Ectodermal cell (in vitro differentiated cells): Measurements from ENCODE around the gene DYNC1H1. TPM values are rescaled to one million over a fixed set of nuclear protein-coding genes. Genes with fewer than 3 reads are reported as not detected.
A peak's percentile ranks its signal among the peaks of the same experiment; 100 is the strongest.

Experiments used
- H3K27ac ChIP-seq: 2 replicates; pipeline ENCODE4 v1.7.0; 2013; ENCODE audit warnings: mild to moderate bottlenecking, low read depth, low read length; ENCODE audit not compliant: insufficient read depth, poor library complexity, severe bottlenecking
- H3K27me3 ChIP-seq: 2 replicates; pipeline ENCODE4 v1.7.0; 2013; ENCODE audit warnings: mild to moderate bottlenecking, low read length; ENCODE audit not compliant: insufficient read depth, control insufficient read depth, poor library complexity, severe bottlenecking
- H3K36me3 ChIP-seq: one replicate; pipeline ENCODE4 v1.7.0; 2013; ENCODE audit warnings: low read length; ENCODE audit not compliant: control insufficient read depth, insufficient read depth
- H3K4me1 ChIP-seq: one replicate; pipeline ENCODE4 v1.7.0; 2013; ENCODE audit warnings: low read length; ENCODE audit not compliant: control insufficient read depth, insufficient read depth
- H3K4me3 ChIP-seq: 2 replicates; pipeline ENCODE4 v1.7.0; 2013; ENCODE audit warnings: low read depth, low read length, control low read depth; ENCODE audit not compliant: insufficient read depth
- H3K9me3 ChIP-seq: 2 replicates; pipeline ENCODE4 v1.7.0; 2013; ENCODE audit warnings: mild to moderate bottlenecking, low read length, moderate library complexity; ENCODE audit not compliant: control insufficient read depth
- WGBS, 2 experiments: methylation state at CpG; one replicate each; pipeline ENCODE4 v1.1.7; 2013; ENCODE audit warnings: missing lambda C conversion rate in 2 of 2; 5-methylcytosine and 5-hydroxymethylcytosine counted together
- polyA plus RNA-seq, 4 experiments: library from polyadenylated mRNA; stranded (reverse); fragments of 50-300 nt; gene quantifications; one replicate each; pipeline ENCODE4 v1.2.3, GENCODE V29; 2013

Gene DYNC1H1
- polyA plus RNA-seq (2013, experiment 1 of 4), result 207 TPM
- polyA plus RNA-seq (2013, experiment 2 of 4), result 256 TPM
- polyA plus RNA-seq (2013, experiment 3 of 4), result 201 TPM
- polyA plus RNA-seq (2013, experiment 4 of 4), result 245 TPM

DNA sequence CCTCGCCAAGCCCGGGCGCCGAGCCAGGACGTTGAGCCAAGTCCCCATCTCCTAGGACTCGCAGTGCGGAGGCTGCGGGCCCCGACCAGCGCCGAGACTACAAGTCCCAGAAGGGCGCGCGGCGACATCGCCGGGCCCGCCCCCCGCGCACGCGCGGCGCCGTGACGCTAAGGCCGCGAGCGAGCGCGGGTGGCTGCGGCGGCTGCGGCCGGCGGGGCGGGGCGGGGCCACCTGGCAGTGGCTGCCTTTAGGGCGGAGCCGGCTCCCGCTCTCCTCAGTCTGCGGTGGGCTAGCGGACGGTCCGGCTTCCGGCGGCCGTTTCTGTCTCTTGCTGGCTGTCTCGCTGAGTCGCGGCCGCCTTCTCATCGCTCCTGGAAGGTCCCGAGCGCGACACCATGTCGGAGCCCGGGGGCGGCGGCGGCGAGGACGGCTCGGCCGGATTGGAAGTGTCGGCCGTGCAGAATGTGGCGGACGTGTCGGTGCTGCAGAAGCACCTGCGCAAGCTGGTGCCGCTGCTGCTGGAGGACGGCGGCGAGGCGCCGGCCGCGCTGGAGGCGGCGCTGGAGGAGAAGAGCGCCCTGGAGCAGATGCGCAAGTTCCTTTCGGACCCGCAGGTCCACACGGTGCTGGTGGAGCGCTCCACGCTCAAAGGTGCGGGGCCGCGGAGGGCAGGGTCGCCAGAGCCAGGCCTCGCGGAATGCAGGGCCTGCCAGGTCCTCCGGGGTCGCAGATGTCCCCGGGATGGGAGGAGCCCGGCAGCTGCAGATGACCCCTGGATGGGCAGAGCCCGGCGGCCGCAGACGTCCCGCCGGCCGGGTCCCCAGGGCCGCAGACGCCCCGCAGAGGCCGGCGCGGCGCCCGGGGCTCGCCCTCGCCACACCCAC, at the start of gene DYNC1H1:
DYNC1H1 (plus strand) TSS at position 277 of the 884 bp plus-strand sequence; CDS start at position 396, 119 bp downstream.
- peaks cover 20% of the 10 kb centered on the region for H3K27me3 ChIP-seq
- peak within 1 kb of the TSS; percentile 100 for H3K4me3 ChIP-seq
- whole genome bisulfite sequencing, 2 experiments, result 0 to 1% methylated on average over 115 of the region's 115 CpGs
- peak within 1 kb of the TSS; percentile 86 for H3K27ac ChIP-seq
- H3K36me3 ChIP-seq, result no peaks in the 10 kb centered on the region
- peaks cover 10% of the 10 kb centered on the region for H3K4me1 ChIP-seq
- no peaks in the 10 kb centered on the region for H3K9me3 ChIP-seq

DNA sequence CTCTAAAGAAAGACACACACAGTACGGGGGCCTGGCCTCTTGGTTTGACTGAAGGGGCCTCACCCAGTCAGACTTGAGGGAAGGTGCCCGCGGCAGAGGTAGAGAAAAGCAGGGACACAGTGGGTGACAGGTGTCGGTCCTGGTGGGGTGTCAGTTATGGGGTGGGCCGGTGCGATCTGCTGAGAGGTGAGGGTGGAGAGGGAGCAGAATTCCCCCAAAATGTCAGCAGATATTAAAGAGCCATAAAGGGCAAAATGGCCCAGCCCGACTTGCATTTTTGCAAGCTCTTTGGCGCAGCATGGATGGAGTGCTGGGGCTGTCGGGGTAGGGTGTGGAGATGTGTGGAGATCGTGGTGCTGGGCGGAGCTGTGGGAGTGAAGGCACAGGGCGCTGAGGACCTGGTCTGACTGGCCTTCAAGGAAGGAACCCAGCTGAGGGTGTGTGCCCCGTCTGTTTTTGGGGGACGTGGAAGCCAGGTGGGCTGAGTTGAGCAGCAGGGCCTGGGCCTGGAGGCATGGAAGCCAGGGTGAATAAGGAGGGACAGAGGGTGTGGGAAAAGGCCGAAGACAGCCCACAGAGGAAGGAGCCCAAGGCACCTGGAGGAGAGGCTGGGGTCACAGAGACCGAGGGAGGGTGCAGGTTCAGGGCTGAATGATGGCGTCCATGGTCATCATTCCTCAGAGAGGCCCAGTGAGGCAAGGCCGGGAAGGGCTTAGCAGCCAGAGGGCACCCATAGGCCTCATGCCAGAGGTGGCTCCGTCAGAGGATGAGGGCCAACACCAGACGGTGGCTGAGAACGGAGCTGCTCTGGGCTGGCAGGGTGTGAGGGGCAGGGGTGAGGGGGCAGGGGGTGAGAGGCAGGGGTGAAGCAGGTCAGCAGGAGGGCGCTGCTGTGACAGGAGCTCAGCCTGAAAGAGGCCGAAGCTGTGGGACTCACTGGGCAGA, 48.2 kb upstream of the DYNC1H1 start:
- no peaks in the 10 kb centered on the region for H3K27me3 ChIP-seq
- no peak overlapping the region for H3K4me3 ChIP-seq
- H3K9me3 ChIP-seq, result no peaks in the 10 kb centered on the region
- H3K27ac ChIP-seq, result no peak overlapping the region
- H3K4me1 ChIP-seq, result peaks cover 26% of the 10 kb centered on the region
- peaks cover 5% of the 10 kb centered on the region for H3K36me3 ChIP-seq
- 95 to 96% methylated on average over 23 of the region's 23 CpGs for WGBS, 2 experiments

DNA sequence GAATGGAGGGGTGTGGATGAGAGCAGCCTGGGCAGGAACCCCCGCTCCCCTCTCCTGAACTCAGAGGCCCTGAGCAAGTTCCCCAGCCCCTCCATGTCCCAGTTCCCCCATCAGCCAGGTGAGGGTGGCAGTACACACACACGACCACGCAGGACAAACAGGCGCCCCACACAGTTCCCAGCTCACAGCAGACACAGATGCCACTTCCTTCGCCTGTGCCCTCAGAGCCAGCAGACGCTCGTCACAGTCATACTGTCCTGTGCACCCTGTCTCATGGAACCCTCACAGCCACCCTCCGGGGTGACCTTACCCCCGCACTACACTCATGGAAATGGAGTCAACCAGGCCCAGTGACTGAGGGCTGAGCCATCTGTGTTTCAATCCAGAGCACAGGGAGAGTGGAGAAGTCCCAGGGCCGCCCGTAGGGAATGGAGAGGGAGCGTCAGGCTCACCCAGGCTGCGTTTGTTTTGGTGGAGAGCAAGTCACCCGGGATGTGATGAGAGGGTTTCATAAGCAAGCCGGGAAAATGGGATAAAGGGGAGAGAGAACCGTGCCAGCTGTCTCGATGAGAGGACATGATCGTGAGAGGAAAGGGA, 47.5 kb upstream of the DYNC1H1 start:
- H3K27ac ChIP-seq, result peak overlapping the region; percentile 84
- 82 to 84% methylated on average over 18 of the region's 18 CpGs for WGBS, 2 experiments
- no peak overlapping the region for H3K4me3 ChIP-seq
- no peaks in the 10 kb centered on the region for H3K27me3 ChIP-seq
- peaks cover 5% of the 10 kb centered on the region for H3K36me3 ChIP-seq
- no peaks in the 10 kb centered on the region for H3K9me3 ChIP-seq
- H3K4me1 ChIP-seq, result peaks cover 26% of the 10 kb centered on the region

DNA sequence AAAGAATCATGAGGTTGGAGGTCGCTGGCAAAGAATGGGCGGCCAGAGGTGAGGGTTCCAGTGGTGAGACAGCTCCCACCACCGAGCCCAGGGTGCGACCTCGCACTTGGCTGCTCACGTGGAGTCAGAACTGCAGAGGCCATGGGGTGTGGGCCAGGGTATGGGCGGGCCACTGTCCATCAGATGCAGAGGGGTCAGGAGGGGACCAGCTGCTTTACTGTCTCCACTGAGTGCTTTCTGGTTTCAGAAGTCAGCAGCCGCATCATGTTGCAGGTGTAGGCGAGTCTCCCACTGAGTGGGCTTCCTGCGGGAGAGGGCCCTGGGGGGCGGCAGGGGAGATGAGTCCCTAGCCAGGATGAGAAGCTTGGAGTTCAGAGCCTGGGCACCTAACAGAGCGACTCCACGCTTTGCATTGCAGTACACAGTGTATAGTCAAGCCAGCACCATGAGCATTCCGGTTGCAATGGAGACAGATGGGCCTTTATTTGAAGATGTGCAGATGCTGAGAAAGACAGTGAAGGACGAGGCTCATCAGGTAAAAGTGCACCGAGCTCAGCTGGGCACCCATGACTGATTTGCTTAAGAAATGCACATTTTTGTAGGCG, 46.9 kb upstream of the DYNC1H1 start:
- WGBS, 2 experiments, result 41 to 43% methylated on average over 17 of the region's 17 CpGs
- Histone ChIP-seq H3K27me3 (no peaks in the 10 kb centered on the region), H3K27ac (peak overlapping the region; percentile 84), H3K9me3 (no peaks in the 10 kb centered on the region), H3K36me3 (peaks cover 5% of the 10 kb centered on the region), H3K4me1 (peaks cover 26% of the 10 kb centered on the region), H3K4me3 (no peak overlapping the region)

DNA sequence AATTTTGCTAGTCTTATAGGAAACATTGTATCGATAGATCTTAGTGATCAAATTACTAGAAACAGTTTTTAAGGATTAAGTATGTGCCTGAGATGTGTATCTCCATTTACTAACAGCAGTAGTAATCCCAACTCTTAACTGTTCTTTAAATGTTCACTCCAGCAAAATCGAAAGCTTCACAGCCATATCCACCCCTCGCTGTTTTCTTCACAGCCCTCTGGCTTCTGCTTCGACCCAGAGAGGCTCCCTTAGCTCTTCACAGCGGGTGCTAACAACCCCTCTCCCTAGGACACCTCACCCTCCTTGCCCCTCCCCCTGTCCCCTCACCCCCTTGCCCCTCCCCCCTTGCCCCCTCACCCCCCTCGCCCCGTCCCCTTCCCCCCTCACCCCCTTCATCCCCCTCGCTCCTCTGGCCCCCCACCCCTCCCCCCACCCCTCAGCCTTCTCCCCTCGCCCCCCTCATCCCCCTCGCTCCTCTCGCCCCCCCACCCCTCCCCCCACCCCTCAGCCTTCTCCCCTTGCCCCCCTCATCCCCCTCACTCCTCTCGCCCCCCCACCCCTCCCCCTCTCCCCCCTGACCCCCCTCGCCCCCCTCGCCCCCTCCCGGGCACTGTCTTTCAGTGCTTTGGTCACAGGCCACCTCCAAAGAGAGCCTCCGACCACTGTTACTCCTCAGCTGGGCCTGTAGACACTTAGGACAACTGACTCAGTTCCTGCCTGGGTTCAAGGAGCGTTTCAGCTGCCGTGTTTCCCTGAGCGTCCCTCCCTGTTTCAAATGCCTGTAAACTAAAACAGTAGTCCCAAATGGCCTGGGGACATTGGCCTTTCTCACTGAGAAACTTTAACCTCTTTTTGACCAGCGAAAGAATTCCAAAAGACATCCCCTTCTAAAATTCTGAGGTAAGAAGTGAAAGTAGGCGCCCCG, 46.0 kb upstream of the DYNC1H1 start:
- Histone ChIP-seq H3K4me3 (no peak overlapping the region), H3K27ac (peak overlapping the region; percentile 84), H3K4me1 (peaks cover 26% of the 10 kb centered on the region), H3K9me3 (no peaks in the 10 kb centered on the region), H3K36me3 (peaks cover 5% of the 10 kb centered on the region), H3K27me3 (no peaks in the 10 kb centered on the region)
- WGBS, 2 experiments, result 8 to 18% methylated on average over 11 to 15 of the region's 22 CpGs

DNA sequence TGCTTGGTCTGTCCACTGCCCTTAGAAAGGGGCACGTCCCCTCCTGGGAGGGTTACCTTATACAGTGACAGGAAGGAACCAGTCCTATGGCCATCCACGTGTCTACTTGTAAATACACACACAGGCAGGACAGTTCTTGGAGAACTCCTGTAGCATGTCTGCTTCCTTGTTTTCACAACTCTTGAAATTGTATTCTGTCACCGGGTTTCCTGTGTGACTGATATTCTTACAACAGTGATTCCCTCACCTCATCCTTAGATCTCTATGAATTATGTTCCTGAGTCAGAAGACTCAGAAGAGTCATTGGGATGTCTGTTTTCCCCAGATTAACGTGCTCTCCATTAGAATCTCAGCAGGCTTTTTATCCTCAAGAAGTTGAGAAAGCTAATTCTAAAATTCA, 44.1 kb upstream of the DYNC1H1 start:
- Histone ChIP-seq H3K36me3 (no peaks in the 10 kb centered on the region), H3K27me3 (no peaks in the 10 kb centered on the region), H3K27ac (no peak overlapping the region), H3K4me1 (peaks cover 26% of the 10 kb centered on the region), H3K9me3 (no peaks in the 10 kb centered on the region), H3K4me3 (no peak overlapping the region)
- 90 to 97% methylated on average over 4 of the region's 4 CpGs for WGBS, 2 experiments

DNA sequence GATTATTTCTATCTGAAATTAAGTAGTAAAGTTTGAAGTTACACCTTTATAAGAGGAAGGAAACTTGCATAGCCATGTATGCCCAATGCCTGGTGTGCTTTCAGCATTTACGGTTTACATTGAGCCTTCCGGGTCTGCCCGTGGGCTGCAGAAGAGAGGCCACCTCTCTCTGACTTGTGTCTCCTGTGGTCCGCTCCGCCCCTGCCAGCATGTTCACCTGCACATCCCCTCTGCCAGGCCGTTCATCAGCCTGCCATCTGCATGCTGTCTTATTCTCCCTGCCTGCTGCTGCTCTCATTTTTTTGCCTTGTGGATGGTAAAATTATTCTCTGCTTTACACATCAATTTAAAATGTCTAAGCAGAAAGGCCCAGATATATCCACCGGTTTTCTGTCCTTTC, 41.5 kb upstream of the DYNC1H1 start:
- Histone ChIP-seq H3K9me3 (no peaks in the 10 kb centered on the region), H3K36me3 (no peaks in the 10 kb centered on the region), H3K4me1 (peaks cover 8% of the 10 kb centered on the region), H3K27me3 (no peaks in the 10 kb centered on the region), H3K27ac (no peak overlapping the region), H3K4me3 (no peak overlapping the region)
- 80% methylated on average over 7 of the region's 7 CpGs for WGBS, 2 experiments

DNA sequence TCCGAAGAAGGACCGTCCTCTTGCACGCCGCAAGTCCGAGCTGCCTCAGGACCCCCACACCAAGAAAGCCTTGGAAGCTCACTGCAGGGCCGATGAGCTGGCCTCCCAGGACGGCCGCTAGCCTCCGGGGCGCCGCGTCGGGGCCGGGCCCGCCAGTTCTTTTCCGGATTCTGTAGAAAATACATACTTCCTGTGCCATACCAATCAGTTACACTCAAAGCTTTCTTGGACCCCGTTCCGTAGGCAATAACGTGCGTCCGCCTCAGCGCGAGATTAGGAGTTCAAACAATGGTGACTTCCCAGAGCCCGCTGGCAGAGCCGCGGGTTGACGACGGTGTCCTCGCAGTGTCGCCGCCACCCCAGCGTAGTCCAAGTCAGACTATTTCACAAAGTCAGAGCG, 39.2 kb upstream of the DYNC1H1 start:
- 96 to 97% methylated on average over 33 of the region's 33 CpGs for WGBS, 2 experiments
- Histone ChIP-seq H3K36me3 (no peaks in the 10 kb centered on the region), H3K9me3 (no peaks in the 10 kb centered on the region), H3K4me1 (no peaks in the 10 kb centered on the region), H3K27ac (no peak overlapping the region), H3K27me3 (no peaks in the 10 kb centered on the region), H3K4me3 (no peak overlapping the region)

DNA sequence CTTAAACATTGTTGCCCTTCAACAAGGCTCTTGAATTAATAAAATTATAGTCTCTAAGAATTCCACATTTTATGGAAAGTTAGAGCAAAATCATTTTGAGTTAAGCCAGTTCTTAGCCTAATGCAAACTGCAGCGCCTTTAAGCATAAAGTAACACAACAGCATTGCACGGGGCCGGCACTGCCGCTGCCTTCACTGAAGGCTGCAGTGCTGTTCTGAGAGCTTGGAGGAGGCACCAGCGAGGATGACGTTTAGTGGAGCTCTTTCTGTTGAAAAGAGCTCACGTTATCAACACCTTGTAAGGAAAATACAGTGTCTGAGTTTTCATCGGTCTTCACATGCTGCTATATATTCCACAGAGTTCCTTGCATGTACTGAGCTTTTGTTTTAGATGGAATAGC, 38.3 kb upstream of the DYNC1H1 start:
- no peaks in the 10 kb centered on the region for H3K36me3 ChIP-seq
- H3K9me3 ChIP-seq, result no peaks in the 10 kb centered on the region
- H3K27ac ChIP-seq, result no peak overlapping the region
- H3K4me3 ChIP-seq, result no peak overlapping the region
- H3K4me1 ChIP-seq, result no peaks in the 10 kb centered on the region
- WGBS, 2 experiments, result 90 to 92% methylated on average over 8 of the region's 8 CpGs
- no peaks in the 10 kb centered on the region for H3K27me3 ChIP-seq
